Measurements from ENCODE around the gene SPACA4. TPM values are rescaled to one million over a fixed set of nuclear protein-coding genes. Genes with fewer than 3 reads are reported as not detected.

SPACA4 gene
- total and polyA plus RNA-seq, 10 of the 15 experiments (the other 5 are each of a cell fraction or from before 2014, with no cell fraction given), result not detected

- SMC1A ChIA-PET (ENCODE audit: uncharacterized antibody, unreplicated experiment), result no interaction called here
- ATAC-seq (no peak), FAIRE-seq (no peak), DNase-seq (ENCODE audit: low read depth, low spot score) (no peak)
- CTCF ChIA-PET, result no interaction called here
- Histone ChIP-seq H4K20me1 (ENCODE audit: control insufficient read depth, insufficient read depth) (no peaks in the 10 kb centered on the region), H3K4me3 (no peak overlapping the region), H3K4me1 (ENCODE audit: control insufficient read depth, insufficient read depth, low read length) (peaks cover 18% of the 10 kb centered on the region), H3K27ac (ENCODE audit: control insufficient read depth, insufficient read depth) (no peak overlapping the region), H3K36me3 (ENCODE audit: control insufficient read depth in 2 of 2, insufficient read depth in 2 of 2, low read length in 1 of 2) (peaks cover 4 to 8% of the 10 kb centered on the region in 2 experiments; a peak in 3 of 4 replicates), H3K27me3 (replicated peaks in 1 of 2; ENCODE audit: control insufficient read depth in 2 of 2, insufficient read depth in 2 of 2, low read length in 1 of 2) (no peaks in the 10 kb centered on the region), H3K9ac (ENCODE audit: control insufficient read depth, insufficient read depth, low read length) (no peak overlapping the region), H3K9me3 (replicated peaks; ENCODE audit: control insufficient read depth, insufficient read depth, low read length) (no peaks in the 10 kb centered on the region), H2AFZ (ENCODE audit: control insufficient read depth, low read depth, low read length) (no peak overlapping the region), H3K79me2 (ENCODE audit: control insufficient read depth, insufficient read depth, low read length) (peaks cover 3% of the 10 kb centered on the region; the same call in 1 of the 2 replicates), H3K4me2 (ENCODE audit: control insufficient read depth, insufficient read depth) (no peak overlapping the region)
- BruUV-seq (replicated peaks), result no TSS peak
- POLR2A ChIA-PET, result no interaction called here
- RAD21 ChIA-PET (ENCODE audit: unreplicated experiment), result no interaction called here
- in situ Hi-C loops (cut with MboI), result loop anchor here (25.0 kb wide), 1 partner anchor 1258 kb away; the partner anchor contains the start of genes AKT1S1, IL4I1 and TBC1D17
- TF ChIP-seq POLR2AphosphoS2 (IDR thresholded peaks at IDR 0.05; ENCODE audit: low read depth, low read length) (peak; percentile 69; the same call in 1 of the 2 replicates), BACH1 (IDR thresholded peaks at IDR 0.05; ENCODE audit: borderline replicate concordance) (no peak), ZBTB33 (IDR thresholded peaks at IDR 0.05) (peak; percentile 60; the same call in 1 of the 2 replicates), ZNF687 (IDR thresholded peaks at IDR 0.05) (no peak), SPI1 (IDR thresholded peaks at IDR 0.05; ENCODE audit: borderline replicate concordance, insufficient read depth, low read depth, low read length) (no peak)
- 94% methylated on average over 42 of the region's 48 CpGs for WGBS (ENCODE audit: insufficient coverage, insufficient replicate concordance, low lambda C conversion rate, missing lambda C conversion rate)
- intact Hi-C loops (cut with micrococcal nuclease; ENCODE audit: unreplicated experiment), result loop anchor here (10.0 kb wide), 1 partner anchor 335 kb away; the partner anchor contains the start of gene FTL
These were observed 23.2 kb downstream of the SPACA4 start for GRCh38 chr19:48629599-48630295.

Measured in GM12878 (cell line).